Activated CD8-positive, alpha-beta memory T cell treated with anti-CD3 and anti-CD28 coated beads for 4 hours (primary cell): ENCODE measurements around the gene PITRM1.
A peak's percentile ranks its signal among the peaks of the same experiment; 100 is the strongest.
"Not testable (repeated sequence)": the region's sequence is repeated elsewhere in the genome, so short reads cannot be mapped to it uniquely, and the experiment has no call there.

Source experiments
- DNase-seq, 2 donors: peaks; one replicate each; pipeline ENCODE4 v3.0.0-alpha.2; 2020; ENCODE audit warnings: low read depth in 2 of 2

PITRM1 gene

GRCh38 chr10:3199488-3199887 lies 26.9 kb upstream of the PITRM1 start:
- DNase-seq: no peak

- no peak for DNase-seq
Measured at GRCh38 chr10:3198900-3199299, 26.3 kb upstream of the PITRM1 start.

GRCh38 chr10:3197348-3198003 lies 24.9 kb upstream of the PITRM1 start:
- DNase-seq: peak; percentile 52 to 61

GRCh38 chr10:3196958-3197347 lies 24.4 kb upstream of the PITRM1 start:
- no peak for DNase-seq

GRCh38 chr10:3196482-3196881 lies 23.9 kb upstream of the PITRM1 start:
- no peak for DNase-seq

GRCh38 chr10:3195726-3196125 lies 23.1 kb upstream of the PITRM1 start:
- DNase-seq: no peak

GRCh38 chr10:3195286-3195685 lies 22.7 kb upstream of the PITRM1 start:
- no peak for DNase-seq

- no peak for DNase-seq
Measured at GRCh38 chr10:3194871-3195270, 22.3 kb upstream of the PITRM1 start.

GRCh38 chr10:3193751-3194150 lies 21.2 kb upstream of the PITRM1 start:
- DNase-seq: no peak

GRCh38 chr10:3192856-3193635 lies 20.5 kb upstream of the PITRM1 start:
- DNase-seq: peak in 1 of 2 donors; percentile 27

- DNase-seq: no peak
Measured at GRCh38 chr10:3190817-3191216, 18.2 kb upstream of the PITRM1 start.

- DNase-seq: not testable (repeated sequence)
Measured at GRCh38 chr10:3187229-3187628, 14.6 kb upstream of the PITRM1 start.

GRCh38 chr10:3186368-3186767 lies 13.8 kb upstream of the PITRM1 start:
- no peak for DNase-seq

- no peak for DNase-seq
Measured at GRCh38 chr10:3185386-3185785, 12.8 kb upstream of the PITRM1 start.

- no peak for DNase-seq
Measured at GRCh38 chr10:3180355-3181025, 7.9 kb upstream of the PITRM1 start.

GRCh38 chr10:3179174-3179573 lies 6.6 kb upstream of the PITRM1 start:
- no peak for DNase-seq

- DNase-seq: no peak
Measured at GRCh38 chr10:3178042-3178441, 5.5 kb upstream of the PITRM1 start.

GRCh38 chr10:3173171-3173878 lies 743 bp upstream of the PITRM1 start:
- DNase-seq: no peak

- peak; percentile 20 to 32 for DNase-seq
Measured at GRCh38 chr10:3172081-3172445, 519 bp downstream of the PITRM1 start.

GRCh38 chr10:3171488-3171887 lies 1.1 kb downstream of the PITRM1 start:
- DNase-seq: not testable (repeated sequence)

- no peak for DNase-seq
Measured at GRCh38 chr10:3169673-3170072, 2.9 kb downstream of the PITRM1 start.

GRCh38 chr10:3169271-3169670 lies 3.3 kb downstream of the PITRM1 start:
- no peak for DNase-seq
